Spleen (tissue), 7 donors: ENCODE results near the gene CX3CR1.

ENCODE experiments used
- POLR2A ChIP-seq, 3 donors: fragments of 450-650 bp; IDR thresholded peaks; one replicate each; pipeline ENCODE4 v1.5.1; 2017; ENCODE audit warnings: antibody characterized with exemption in 3 of 3, mild to moderate bottlenecking in 1 of 3
- TF ChIP-seq, protein P1 (sequence below), 11 experiments: fragments of 200-600 bp in 7 of 11; fragments of 450-650 bp in 4 of 11; sonication (generic) in 4 of 11; IDR thresholded peaks in 8 of 11; conservative IDR thresholded peaks in 3 of 11; 1 replicate in 7 of 11; 2 replicates in 4 of 11; pipeline versions ENCODE4 v1.4.0 to v1.8.0; 2016 to 2021; ENCODE audit warnings: antibody characterized with exemption in 11 of 11, inconsistent platforms in 4 of 11, mild to moderate bottlenecking in 1 of 11
- donor health status: DM: no; HTN: no; CAD: no; lungs with moderate emphysema.
- donor health status: DM: no; HTN: no; CAD: no.
- donor health status: DM: no; HTN: no; CAD: no.

DNA sequence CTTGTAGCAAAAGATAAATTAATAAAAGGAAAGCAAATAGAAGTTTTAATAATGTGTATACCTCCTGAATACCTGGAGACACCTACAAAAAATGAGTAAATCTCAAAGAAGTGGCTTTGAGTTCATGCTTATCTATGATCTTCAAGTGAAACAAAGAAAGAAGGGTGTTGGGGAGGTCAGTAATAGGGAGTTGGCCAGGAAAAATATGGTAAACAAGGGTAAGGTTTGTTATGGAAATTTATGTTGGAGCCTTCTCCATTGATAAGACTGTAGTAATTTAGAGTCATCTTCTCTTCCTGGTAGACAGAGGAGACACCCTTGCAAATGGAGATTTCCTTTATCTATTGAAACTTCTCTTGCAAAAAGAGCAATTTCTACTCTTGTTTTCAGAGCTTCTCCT is 43.1 kb upstream of the CX3CR1 start:
- TF ChIP-seq, protein P1, sequence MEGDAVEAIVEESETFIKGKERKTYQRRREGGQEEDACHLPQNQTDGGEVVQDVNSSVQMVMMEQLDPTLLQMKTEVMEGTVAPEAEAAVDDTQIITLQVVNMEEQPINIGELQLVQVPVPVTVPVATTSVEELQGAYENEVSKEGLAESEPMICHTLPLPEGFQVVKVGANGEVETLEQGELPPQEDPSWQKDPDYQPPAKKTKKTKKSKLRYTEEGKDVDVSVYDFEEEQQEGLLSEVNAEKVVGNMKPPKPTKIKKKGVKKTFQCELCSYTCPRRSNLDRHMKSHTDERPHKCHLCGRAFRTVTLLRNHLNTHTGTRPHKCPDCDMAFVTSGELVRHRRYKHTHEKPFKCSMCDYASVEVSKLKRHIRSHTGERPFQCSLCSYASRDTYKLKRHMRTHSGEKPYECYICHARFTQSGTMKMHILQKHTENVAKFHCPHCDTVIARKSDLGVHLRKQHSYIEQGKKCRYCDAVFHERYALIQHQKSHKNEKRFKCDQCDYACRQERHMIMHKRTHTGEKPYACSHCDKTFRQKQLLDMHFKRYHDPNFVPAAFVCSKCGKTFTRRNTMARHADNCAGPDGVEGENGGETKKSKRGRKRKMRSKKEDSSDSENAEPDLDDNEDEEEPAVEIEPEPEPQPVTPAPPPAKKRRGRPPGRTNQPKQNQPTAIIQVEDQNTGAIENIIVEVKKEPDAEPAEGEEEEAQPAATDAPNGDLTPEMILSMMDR (IDR thresholded peaks at IDR 0.05 in 8 of 11, conservative IDR thresholded peaks at IDR 0.05 in 3 of 11): no peak
- no peak for TF ChIP-seq POLR2A (IDR thresholded peaks at IDR 0.05)
